OCI-LY7 (cell line): ENCODE results near the gene PGLYRP3. TPM values are rescaled to one million over a fixed set of nuclear protein-coding genes. Genes with fewer than 3 reads are reported as not detected.
A peak's percentile ranks its signal among the peaks of the same experiment; 100 is the strongest.

Experiments used
- BruUV-seq: library from RNA; stranded (reverse); fragments of 400-500 nt; replicated peaks from 2 replicates; lab custom pipeline; 2021; lab: Mats Ljungman, UMichigan
- CTCF ChIA-PET: fragments of 300-600 bp; sonication (Branson Sonifier 250); formaldehyde crosslinking; loops from one replicate; lab custom pipeline; 2022; ENCODE audit warnings: antibody characterized with exemption; ENCODE audit not compliant: unreplicated experiment; lab: Charles Lee
- POLR2A ChIA-PET: fragments of 300-600 bp; sonication (Branson Sonifier 250); formaldehyde crosslinking; loops from one replicate; lab custom pipeline; 2022; ENCODE audit warnings: antibody characterized with exemption; lab: Charles Lee
- DNase-seq: peaks from one replicate; pipeline ENCODE4 v3.0.0-alpha.2; 2015; ENCODE audit warnings: low spot score
- H2AFZ ChIP-seq: fragments of 200-600 bp; sonication (generic), shearing (Covaris generic); 2 replicates; pipeline ENCODE4 v1.6.1; 2014; ENCODE audit warnings: mild to moderate bottlenecking, antibody characterized with exemption, low read length, moderate library complexity
- H3K27ac ChIP-seq: fragments of 200-600 bp; sonication (generic); 2 replicates; pipeline ENCODE4 v1.5.1; 2014; ENCODE audit warnings: mixed run types, low read depth, mild to moderate bottlenecking, moderate library complexity, low read length, inconsistent platforms; ENCODE audit not compliant: poor library complexity, severe bottlenecking
- H3K36me3 ChIP-seq: fragments of 200-600 bp; sonication (generic); 2 replicates; pipeline ENCODE4 v1.6.1; 2014; ENCODE audit warnings: mild to moderate bottlenecking, antibody characterized with exemption, low read length, moderate library complexity, mixed read lengths; ENCODE audit not compliant: insufficient read depth
- H3K4me1 ChIP-seq: fragments of 200-600 bp; sonication (generic); 2 replicates; pipeline ENCODE4 v1.5.1; 2014; ENCODE audit warnings: mild to moderate bottlenecking, low read length; ENCODE audit not compliant: insufficient read depth, poor library complexity, severe bottlenecking
- H3K4me2 ChIP-seq: fragments of 200-600 bp; sonication (generic); 2 replicates; pipeline ENCODE4 v1.6.1; 2014; ENCODE audit warnings: mild to moderate bottlenecking, low read length
- H3K4me3 ChIP-seq: fragments of 200-600 bp; sonication (generic); 2 replicates; pipeline ENCODE4 v1.5.1; 2014; ENCODE audit warnings: mild to moderate bottlenecking, low read depth, low read length; ENCODE audit not compliant: poor library complexity, severe bottlenecking
- H3K79me2 ChIP-seq: fragments of 200-600 bp; sonication (generic); 2 replicates; pipeline ENCODE4 v1.6.1; 2016; ENCODE audit warnings: low read depth, mild to moderate bottlenecking, low read length, moderate library complexity, mixed read lengths; ENCODE audit not compliant: insufficient read depth
- H3K9me2 ChIP-seq: fragments of 200-600 bp; sonication (generic); 2 replicates; pipeline ENCODE4 v1.6.1; 2016; ENCODE audit warnings: mild to moderate bottlenecking, low read length, mixed read lengths; ENCODE audit not compliant: insufficient read depth
- H3K9me3 ChIP-seq: fragments of 200-600 bp; sonication (generic); 2 replicates; pipeline ENCODE4 v1.6.1; 2014; ENCODE audit warnings: mild to moderate bottlenecking, mixed run types, low read length, mixed read lengths
- H4K20me1 ChIP-seq: fragments of 200-600 bp; sonication (generic); 2 replicates; pipeline ENCODE4 v1.6.1; 2014; ENCODE audit warnings: mild to moderate bottlenecking, antibody characterized with exemption, low read length, moderate library complexity, mixed read lengths; ENCODE audit not compliant: insufficient read depth
- EZH2phosphoT487 ChIP-seq: fragments of 200-600 bp; sonication (generic); IDR thresholded peaks from 2 replicates; pipeline ENCODE4 v1.6.1; 2018; ENCODE audit warnings: low read depth, borderline replicate concordance, mild to moderate bottlenecking, mixed run types, antibody characterized with exemption, low read length, moderate library complexity, mixed read lengths
- intact Hi-C: fragments of 100-400 bp; cut with micrococcal nuclease; formaldehyde crosslinking; loops from one replicate; pipeline ENCODE4 v1.10.0; 2022; ENCODE audit not compliant: unreplicated experiment
- total RNA-seq, 2 experiments: library from RNA; depleted of rRNA in 1 of 2; stranded (reverse); fragments of >200 nt in 1 of 2; shearing (Covaris generic) in 1 of 2; gene quantifications; 2 replicates each; pipeline ENCODE4 v1.2.3, GENCODE V29; 2014 to 2022
- TF ChIP-seq, protein P1 (sequence below): fragments of 200-600 bp; sonication (generic); conservative IDR thresholded peaks from 2 replicates; pipeline ENCODE4 v1.5.1; 2014; ENCODE audit warnings: mild to moderate bottlenecking, antibody characterized with exemption, low read length, moderate library complexity, mixed read lengths

PGLYRP3 gene
- total RNA-seq, 2 experiments from 2014 or later: not detected

DNA sequence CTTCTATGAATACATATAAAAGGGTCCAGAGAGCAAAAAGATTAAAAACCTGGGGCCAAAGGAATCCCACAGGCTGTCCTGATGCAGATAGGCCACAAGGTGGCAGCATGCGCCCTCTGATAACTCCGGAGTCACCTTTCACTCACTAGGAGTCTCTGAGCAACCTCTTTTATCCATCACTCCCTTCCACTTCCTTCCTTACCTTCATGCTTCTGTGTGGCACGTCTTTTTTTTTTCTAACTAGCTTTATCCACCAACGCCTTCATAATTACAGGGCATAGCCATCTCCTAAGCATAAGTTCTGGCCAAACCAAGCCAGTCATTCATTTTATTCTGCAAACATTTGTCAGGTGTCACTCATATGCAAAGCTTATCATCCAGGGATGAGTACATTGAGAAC lies 39.8 kb upstream of the PGLYRP3 start:
- ChIA-PET CTCF (no interaction called here), POLR2A (no interaction called here)
- Histone ChIP-seq H3K4me2 (no peak overlapping the region), H3K27ac (no peak overlapping the region), H3K9me3 (no peaks in the 10 kb centered on the region), H3K4me1 (no peaks in the 10 kb centered on the region), H3K36me3 (no peaks in the 10 kb centered on the region), H3K9me2 (no peaks in the 10 kb centered on the region), H4K20me1 (no peaks in the 10 kb centered on the region), H3K79me2 (no peaks in the 10 kb centered on the region), H2AFZ (no peak overlapping the region), H3K4me3 (no peak overlapping the region)
- BruUV-seq: no TSS peak
- intact Hi-C loops: loop anchor here (2.0 to 10.0 kb wide), 2 partner anchors 52 to 392 kb away; no protein-coding TSS in a partner anchor
- peak; percentile 65 for DNase-seq
- TF ChIP-seq, protein P1, sequence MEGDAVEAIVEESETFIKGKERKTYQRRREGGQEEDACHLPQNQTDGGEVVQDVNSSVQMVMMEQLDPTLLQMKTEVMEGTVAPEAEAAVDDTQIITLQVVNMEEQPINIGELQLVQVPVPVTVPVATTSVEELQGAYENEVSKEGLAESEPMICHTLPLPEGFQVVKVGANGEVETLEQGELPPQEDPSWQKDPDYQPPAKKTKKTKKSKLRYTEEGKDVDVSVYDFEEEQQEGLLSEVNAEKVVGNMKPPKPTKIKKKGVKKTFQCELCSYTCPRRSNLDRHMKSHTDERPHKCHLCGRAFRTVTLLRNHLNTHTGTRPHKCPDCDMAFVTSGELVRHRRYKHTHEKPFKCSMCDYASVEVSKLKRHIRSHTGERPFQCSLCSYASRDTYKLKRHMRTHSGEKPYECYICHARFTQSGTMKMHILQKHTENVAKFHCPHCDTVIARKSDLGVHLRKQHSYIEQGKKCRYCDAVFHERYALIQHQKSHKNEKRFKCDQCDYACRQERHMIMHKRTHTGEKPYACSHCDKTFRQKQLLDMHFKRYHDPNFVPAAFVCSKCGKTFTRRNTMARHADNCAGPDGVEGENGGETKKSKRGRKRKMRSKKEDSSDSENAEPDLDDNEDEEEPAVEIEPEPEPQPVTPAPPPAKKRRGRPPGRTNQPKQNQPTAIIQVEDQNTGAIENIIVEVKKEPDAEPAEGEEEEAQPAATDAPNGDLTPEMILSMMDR: peak; percentile 98
- no peak for TF ChIP-seq EZH2phosphoT487

DNA sequence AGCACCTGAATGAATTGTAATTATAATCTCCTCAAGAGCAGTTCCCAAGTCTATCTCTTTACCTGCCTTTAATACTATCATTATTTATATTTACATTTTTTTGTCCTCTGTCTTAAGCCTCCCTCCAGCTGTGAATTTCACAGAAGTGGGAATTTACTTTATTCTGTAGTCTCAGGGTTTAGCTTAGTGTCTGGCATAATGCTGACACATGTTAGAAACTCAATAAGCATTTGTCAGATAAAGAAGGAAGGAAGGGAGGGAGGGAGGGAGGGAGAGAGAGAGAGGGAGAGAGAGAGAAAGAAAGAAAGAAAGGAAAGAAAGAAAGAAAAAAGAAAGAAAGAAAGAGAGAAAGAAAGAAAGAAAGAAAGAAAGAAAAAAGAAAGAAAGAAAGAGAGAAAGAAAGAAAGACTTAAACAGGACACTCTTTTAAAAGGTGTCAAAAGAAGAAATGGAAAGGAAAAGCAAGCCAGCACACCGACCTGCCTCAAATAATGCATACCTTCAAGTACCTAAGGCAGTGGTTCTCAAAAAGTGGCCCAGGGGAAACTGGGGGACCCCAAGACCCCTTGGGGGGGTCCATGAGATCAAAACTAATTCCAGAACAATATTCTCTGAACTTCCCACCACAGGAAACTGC lies 37.7 kb upstream of the PGLYRP3 start:
- Histone ChIP-seq H4K20me1 (no peaks in the 10 kb centered on the region), H3K27ac (no peak overlapping the region), H3K4me2 (no peak overlapping the region), H3K9me2 (no peaks in the 10 kb centered on the region), H3K4me3 (no peak overlapping the region), H3K9me3 (no peaks in the 10 kb centered on the region), H2AFZ (no peak overlapping the region), H3K4me1 (no peaks in the 10 kb centered on the region), H3K79me2 (no peaks in the 10 kb centered on the region), H3K36me3 (no peaks in the 10 kb centered on the region)
- ChIA-PET CTCF (no interaction called here), POLR2A (no interaction called here)
- no peak for DNase-seq
- intact Hi-C loops: loop anchor here (10.0 kb wide), 1 partner anchor 394 kb away; no protein-coding TSS in a partner anchor
- no TSS peak for BruUV-seq
- TF ChIP-seq, protein P1: no peak
- no peak for TF ChIP-seq EZH2phosphoT487
